ENCODE results near the gene DCAF10.
"Not testable (repeated sequence)": the region's sequence is repeated elsewhere in the genome, so short reads cannot be mapped to it uniquely, and the experiment has no call there.

The DCAF10 gene

GRCh38 chr9:37905776-37906175, 105.2 kb downstream of the DCAF10 start:
- TF ChIP-seq CTCF (IDR thresholded peaks at IDR 0.05; ENCODE audit: low read depth, low read length) = no peak
- Histone ChIP-seq H3K27me3 (ENCODE audit: insufficient read depth, low read depth, severe bottlenecking) (no peaks in the 10 kb centered on the region), H3K36me3 (no peaks in the 10 kb centered on the region; the same call in 1 of the 2 replicates), H3K27ac (no peak overlapping the region), H3K9me3 (ENCODE audit: severe bottlenecking) (no peaks in the 10 kb centered on the region), H3K4me3 (ENCODE audit: low read depth, low read length) (no peak overlapping the region)
- no peak for DNase-seq

GRCh38 chr9:37906312-37907239, 106.0 kb downstream of the DCAF10 start:
- H3K27ac ChIP-seq = no peak overlapping the region
- no peak for DNase-seq
- H3K36me3 ChIP-seq = no peaks in the 10 kb centered on the region; the same call in 1 of the 2 replicates

GRCh38 chr9:37908283-37908682, 107.7 kb downstream of the DCAF10 start:
- Histone ChIP-seq H3K27ac (no peak overlapping the region), H3K36me3 (no peaks in the 10 kb centered on the region), H3K27me3 (ENCODE audit: insufficient read depth, low read depth, severe bottlenecking) (no peaks in the 10 kb centered on the region), H3K9me3 (ENCODE audit: severe bottlenecking) (no peaks in the 10 kb centered on the region), H3K4me3 (ENCODE audit: low read depth, low read length) (no peak overlapping the region)
- no peak for TF ChIP-seq CTCF (IDR thresholded peaks at IDR 0.05; ENCODE audit: low read depth, low read length)
- no peak for DNase-seq

More at GRCh38 chr9:37906312-37907239, 106.0 kb downstream of the DCAF10 start:
- no peak overlapping the region for H3K4me3 ChIP-seq (ENCODE audit: low read depth, low read length)
- no peaks in the 10 kb centered on the region for H3K9me3 ChIP-seq (ENCODE audit: severe bottlenecking)
- no peaks in the 10 kb centered on the region for H3K27me3 ChIP-seq (ENCODE audit: insufficient read depth, low read depth, severe bottlenecking)
- no peak for TF ChIP-seq CTCF (IDR thresholded peaks at IDR 0.05; ENCODE audit: low read depth, low read length)

DNA sequence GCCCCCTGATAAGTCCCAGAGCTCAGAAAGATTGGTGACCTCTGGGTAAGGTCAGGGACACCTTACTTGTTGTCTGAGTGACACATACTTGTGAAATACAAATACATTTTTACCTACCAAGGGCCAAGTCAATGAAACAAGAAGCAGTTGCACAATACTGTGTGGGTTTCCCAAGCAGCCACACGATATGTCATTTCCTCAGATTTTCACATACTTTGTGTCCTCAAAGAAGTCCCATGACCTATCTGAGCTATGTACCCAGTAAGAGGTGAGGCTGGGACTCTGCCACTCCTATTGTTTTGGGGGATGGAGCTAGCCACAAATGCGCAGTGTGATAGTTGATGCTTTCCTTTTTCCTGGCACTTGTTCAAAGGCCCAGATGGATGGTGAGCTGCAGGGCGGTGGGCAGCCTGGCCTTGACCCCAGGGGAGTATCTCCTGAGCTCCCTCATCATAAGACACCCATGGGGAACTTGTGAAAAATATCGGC, 108.1 kb downstream of the DCAF10 start:
- no peak for TF ChIP-seq CTCF (IDR thresholded peaks at IDR 0.05; ENCODE audit: low read depth, low read length)
- no peak overlapping the region for H3K27ac ChIP-seq
- no peaks in the 10 kb centered on the region for H3K36me3 ChIP-seq
- H3K9me3 ChIP-seq (ENCODE audit: severe bottlenecking) = no peaks in the 10 kb centered on the region
- no peak for DNase-seq
- no peaks in the 10 kb centered on the region for H3K27me3 ChIP-seq (ENCODE audit: insufficient read depth, low read depth, severe bottlenecking)
- H3K4me3 ChIP-seq (ENCODE audit: low read depth, low read length) = no peak overlapping the region

DNA sequence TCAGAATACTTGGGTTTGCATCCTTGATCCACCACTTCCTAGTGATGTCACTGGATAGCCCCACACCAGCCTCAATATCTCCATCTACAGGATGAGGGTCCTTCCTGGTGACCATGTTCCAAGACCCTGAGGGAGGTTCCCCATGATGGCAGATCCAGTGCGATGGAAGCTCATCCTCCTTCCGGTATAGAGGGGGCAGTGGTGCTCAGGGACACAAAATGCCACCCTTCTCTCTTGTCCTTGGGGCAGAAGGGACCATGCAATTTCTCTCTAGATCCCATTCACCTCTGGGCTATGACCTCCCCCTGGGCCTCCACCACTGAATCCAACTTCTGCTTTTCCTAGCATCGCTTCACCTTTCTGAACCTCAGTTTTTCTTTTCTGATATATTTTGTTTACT, 108.7 kb downstream of the DCAF10 start:
- no peaks in the 10 kb centered on the region for H3K27me3 ChIP-seq (ENCODE audit: insufficient read depth, low read depth, severe bottlenecking)
- no peaks in the 10 kb centered on the region for H3K9me3 ChIP-seq (ENCODE audit: severe bottlenecking)
- no peaks in the 10 kb centered on the region for H3K36me3 ChIP-seq
- no peak overlapping the region for H3K4me3 ChIP-seq (ENCODE audit: low read depth, low read length)
- DNase-seq = no peak
- TF ChIP-seq CTCF (IDR thresholded peaks at IDR 0.05; ENCODE audit: low read depth, low read length) = no peak
- H3K27ac ChIP-seq = no peak overlapping the region

DNA sequence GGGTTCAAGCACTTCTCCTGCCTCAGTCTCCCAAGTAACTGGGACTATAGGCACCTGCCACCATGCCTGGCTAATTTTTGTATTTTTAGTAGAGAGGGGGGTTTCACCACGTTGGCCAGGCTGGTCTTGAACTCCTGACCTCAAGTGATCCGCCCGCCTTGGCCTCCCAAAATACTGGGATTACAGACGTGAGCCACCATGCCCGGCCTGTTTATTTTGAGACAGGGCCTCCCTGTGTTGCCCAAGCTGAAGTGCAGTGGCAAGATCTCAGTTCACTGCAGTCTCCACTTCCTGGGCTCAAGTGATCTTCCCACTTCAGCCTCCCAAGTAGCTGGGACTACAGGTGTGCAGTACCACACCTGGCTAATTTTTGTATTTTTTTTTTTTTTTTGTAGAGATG, 109.2 kb downstream of the DCAF10 start:
- DNase-seq; H3K36me3 ChIP-seq; H3K27me3 ChIP-seq (ENCODE audit: insufficient read depth, low read depth, severe bottlenecking); H3K9me3 ChIP-seq (ENCODE audit: severe bottlenecking); H3K4me3 ChIP-seq (ENCODE audit: low read depth, low read length); H3K27ac ChIP-seq: not testable (repeated sequence)
